GM19463 (cell line): ENCODE measurements around the gene TMEM59L.

Source experiments
- ATAC-seq: cut with Tn5 transposase; IDR thresholded peaks from one replicate; pipeline ENCODE4 v1.9.1; 2021; ENCODE audit warnings: mild to moderate bottlenecking, moderate library complexity; ENCODE audit not compliant: unreplicated experiment

TMEM59L gene

GRCh38 chr19:18656337-18657086 is 43.8 kb downstream of the TMEM59L start:
- ATAC-seq = no peak

GRCh38 chr19:18657590-18658365 is 45.1 kb downstream of the TMEM59L start:
- ATAC-seq = no peak

GRCh38 chr19:18658366-18658855 is 45.7 kb downstream of the TMEM59L start:
- no peak for ATAC-seq

- no peak for ATAC-seq
Measured at GRCh38 chr19:18659281-18660050, 46.8 kb downstream of the TMEM59L start.

- ATAC-seq = no peak
Measured at GRCh38 chr19:18660051-18660910, 47.6 kb downstream of the TMEM59L start.

- ATAC-seq = no peak
Measured at GRCh38 chr19:18660939-18661670, 48.4 kb downstream of the TMEM59L start.

- ATAC-seq = no peak
Measured at GRCh38 chr19:18662972-18663732, 50.5 kb downstream of the TMEM59L start.

- ATAC-seq = no peak
Measured at GRCh38 chr19:18663940-18664530, 51.4 kb downstream of the TMEM59L start.

GRCh38 chr19:18665771-18666202 is 53.1 kb downstream of the TMEM59L start:
- no peak for ATAC-seq

- ATAC-seq = no peak
Measured at GRCh38 chr19:18666317-18666716, 53.6 kb downstream of the TMEM59L start.

GRCh38 chr19:18666784-18667183 is 54.1 kb downstream of the TMEM59L start:
- ATAC-seq = no peak

GRCh38 chr19:18667531-18668251 is 55.0 kb downstream of the TMEM59L start:
- ATAC-seq = no peak

- ATAC-seq = no peak
Measured at GRCh38 chr19:18668252-18668631, 55.6 kb downstream of the TMEM59L start.

- no peak for ATAC-seq
Measured at GRCh38 chr19:18668744-18669523, 56.3 kb downstream of the TMEM59L start.

- no peak for ATAC-seq
Measured at GRCh38 chr19:18669524-18669817, 56.8 kb downstream of the TMEM59L start.

- ATAC-seq = no peak
Measured at GRCh38 chr19:18669883-18670282, 57.2 kb downstream of the TMEM59L start.

GRCh38 chr19:18670312-18670711 is 57.6 kb downstream of the TMEM59L start:
- no peak for ATAC-seq
